OCI-LY1 (cell line): ENCODE results near the gene RFPL3.
"Not testable (repeated sequence)": the region's sequence is repeated elsewhere in the genome, so short reads cannot be mapped to it uniquely, and the experiment has no call there.

ENCODE experiments used
- H2AFZ ChIP-seq: fragments of 200-600 bp; sonication (generic), shearing (Covaris generic); 2 replicates; pipeline ENCODE4 v1.6.0; 2014; ENCODE audit warnings: antibody characterized with exemption, mild to moderate bottlenecking, low read length
- H3F3A ChIP-seq: fragments of 200-600 bp; sonication (generic), shearing (Covaris generic); 2 replicates; pipeline ENCODE4 v1.6.0; 2014; ENCODE audit warnings: mild to moderate bottlenecking, antibody characterized with exemption, low read length, moderate library complexity; ENCODE audit not compliant: insufficient read depth
- H3K27ac ChIP-seq: fragments of 200-600 bp; sonication (generic); 2 replicates; pipeline ENCODE4 v1.5.1; 2014; ENCODE audit warnings: low read length, mixed run types, mild to moderate bottlenecking, low read depth; ENCODE audit not compliant: poor library complexity, severe bottlenecking
- H3K27me3 ChIP-seq: fragments of 200-600 bp; sonication (generic); 2 replicates; pipeline ENCODE4 v1.6.0; 2014; ENCODE audit warnings: antibody characterized with exemption, mild to moderate bottlenecking, low read length, moderate library complexity; ENCODE audit not compliant: insufficient read depth
- H3K36me3 ChIP-seq: fragments of 200-600 bp; sonication (generic); 2 replicates; pipeline ENCODE4 v1.6.1; 2014; ENCODE audit warnings: mild to moderate bottlenecking, antibody characterized with exemption, low read length, moderate library complexity, mixed read lengths; ENCODE audit not compliant: insufficient read depth
- H3K4me1 ChIP-seq: fragments of 200-600 bp; sonication (generic); 2 replicates; pipeline ENCODE4 v1.5.1; 2014; ENCODE audit warnings: mild to moderate bottlenecking, low read length, moderate library complexity; ENCODE audit not compliant: insufficient read depth, severe bottlenecking
- H3K4me2 ChIP-seq: fragments of 200-600 bp; sonication (generic), shearing (Covaris generic); 2 replicates; pipeline ENCODE4 v1.6.1; 2014; ENCODE audit warnings: low read length
- H3K4me3 ChIP-seq: fragments of 200-600 bp; sonication (generic); 2 replicates; pipeline ENCODE4 v1.5.1; 2014; ENCODE audit warnings: low read length, low read depth, mild to moderate bottlenecking, mixed read lengths; ENCODE audit not compliant: poor library complexity, severe bottlenecking
- H3K79me2 ChIP-seq: fragments of 200-600 bp; shearing (Covaris generic); 2 replicates; pipeline ENCODE4 v1.6.1; 2016; ENCODE audit warnings: mixed run types, low read length, mixed read lengths; ENCODE audit not compliant: insufficient read depth
- H3K9ac ChIP-seq: fragments of 200-600 bp; sonication (generic), shearing (Covaris generic); 2 replicates; pipeline ENCODE4 v1.6.1; 2014; ENCODE audit warnings: mild to moderate bottlenecking, low read length, mixed read lengths
- H3K9me2 ChIP-seq: fragments of 200-600 bp; sonication (generic), shearing (Covaris generic); 2 replicates; pipeline ENCODE4 v1.6.1; 2014; ENCODE audit warnings: low read depth, mild to moderate bottlenecking, low read length, mixed read lengths
- H3K9me3 ChIP-seq: fragments of 200-600 bp; shearing (Covaris generic); 2 replicates; pipeline ENCODE4 v1.6.1; 2014; ENCODE audit warnings: low read length, mixed read lengths
- H4K20me1 ChIP-seq: fragments of 200-600 bp; sonication (generic), shearing (Covaris generic); 2 replicates; pipeline ENCODE4 v1.6.0; 2016; ENCODE audit warnings: mild to moderate bottlenecking, low read length; ENCODE audit not compliant: insufficient read depth
- CTCF ChIP-seq: fragments of 200-600 bp; sonication (generic), shearing (Covaris generic); IDR thresholded peaks from 2 replicates; pipeline ENCODE4 v1.5.1; 2017; ENCODE audit warnings: mild to moderate bottlenecking, antibody characterized with exemption, low read length, moderate library complexity, mixed read lengths
- EZH2 ChIP-seq: fragments of 200-600 bp; sonication (generic), shearing (Covaris generic); IDR thresholded peaks from 2 replicates; pipeline ENCODE4 v1.8.0; 2017; ENCODE audit warnings: borderline replicate concordance, mixed run types, mild to moderate bottlenecking, antibody characterized with exemption, low read length, moderate library complexity, mixed read lengths

The RFPL3 gene

GRCh38 chr22:32354360-32355351 lies 3.0 kb upstream of the RFPL3 start:
- Histone ChIP-seq H3K9ac (no peak overlapping the region), H3K4me3 (no peak overlapping the region), H2AFZ (no peak overlapping the region), H3K36me3 (no peaks in the 10 kb centered on the region), H3K27ac (no peak overlapping the region), H4K20me1 (no peaks in the 10 kb centered on the region), H3K4me1 (no peaks in the 10 kb centered on the region), H3K27me3 (no peaks in the 10 kb centered on the region), H3K9me3 (no peaks in the 10 kb centered on the region), H3K79me2 (no peaks in the 10 kb centered on the region), H3F3A (no peaks in the 10 kb centered on the region), H3K9me2 (no peaks in the 10 kb centered on the region), H3K4me2 (no peak overlapping the region)
- no peak for TF ChIP-seq EZH2
- TF ChIP-seq CTCF = no peak

GRCh38 chr22:32355760-32356159 lies 1.9 kb upstream of the RFPL3 start:
- no peaks in the 10 kb centered on the region for H3K36me3 ChIP-seq
- no peak overlapping the region for H3K27ac ChIP-seq
- no peaks in the 10 kb centered on the region for H4K20me1 ChIP-seq
- no peaks in the 10 kb centered on the region for H3K4me1 ChIP-seq
- no peaks in the 10 kb centered on the region for H3K9me2 ChIP-seq
- no peak for TF ChIP-seq CTCF
- no peak for TF ChIP-seq EZH2
- H3K9ac ChIP-seq = no peak overlapping the region
- no peak overlapping the region for H3K4me2 ChIP-seq
- no peak overlapping the region for H2AFZ ChIP-seq
- no peaks in the 10 kb centered on the region for H3K9me3 ChIP-seq
- H3K27me3 ChIP-seq = no peaks in the 10 kb centered on the region
- H3K4me3 ChIP-seq = no peak overlapping the region
- H3K79me2 ChIP-seq = no peaks in the 10 kb centered on the region
- H3F3A ChIP-seq = no peaks in the 10 kb centered on the region

GRCh38 chr22:32360096-32360495 lies 2.4 kb downstream of the RFPL3 start:
- not testable (repeated sequence) for H3K4me1 ChIP-seq, H2AFZ ChIP-seq, H3K9me2 ChIP-seq

GRCh38 chr22:32361257-32361656 lies 3.6 kb downstream of the RFPL3 start:
- Histone ChIP-seq H3K4me2 (no peak overlapping the region), H4K20me1 (no peaks in the 10 kb centered on the region), H3K4me1 (no peaks in the 10 kb centered on the region), H3K9me2 (no peaks in the 10 kb centered on the region), H3K79me2 (no peaks in the 10 kb centered on the region), H3K9ac (no peak overlapping the region), H3K9me3 (no peaks in the 10 kb centered on the region), H3K36me3 (no peaks in the 10 kb centered on the region), H3K27ac (no peak overlapping the region), H3K27me3 (no peaks in the 10 kb centered on the region), H3F3A (no peaks in the 10 kb centered on the region), H2AFZ (no peak overlapping the region), H3K4me3 (no peak overlapping the region)
- TF ChIP-seq EZH2 (no peak), CTCF (no peak)

More at GRCh38 chr22:32360096-32360495, 2.4 kb downstream of the RFPL3 start:
- not testable (repeated sequence) for H3K27me3 ChIP-seq, H3K9me3 ChIP-seq, H3K27ac ChIP-seq, H3K4me3 ChIP-seq, H4K20me1 ChIP-seq, H3K4me2 ChIP-seq, H3K36me3 ChIP-seq, H3F3A ChIP-seq, H3K9ac ChIP-seq, H3K79me2 ChIP-seq
